Stimulated activated CD4-positive, alpha-beta T cell treated with anti-CD3 and anti-CD28 coated beads, Interleukin-12 subunit alpha, Interleukin-12 subunit beta, amount 100 ng/mL, for 48 hours (primary cell): ENCODE measurements around the gene GLRX3.
"Not testable (repeated sequence)": the region's sequence is repeated elsewhere in the genome, so short reads cannot be mapped to it uniquely, and the experiment has no call there.

Source experiments
- DNase-seq, 3 donors: peaks; one replicate each; pipeline ENCODE4 v3.0.0-alpha.2; 2020; ENCODE audit warnings: low read depth in 2 of 3, low spot score in 1 of 3

The GLRX3 gene

GRCh38 chr10:130136226-130137089 lies at the start of gene GLRX3:
Gene GLRX3, plus strand, starts transcription at chr10:130136391. Its CDS starts 30 bp downstream, at chr10:130136421.
- peak; percentile 74 to 89 (median 81) for DNase-seq

DNA sequence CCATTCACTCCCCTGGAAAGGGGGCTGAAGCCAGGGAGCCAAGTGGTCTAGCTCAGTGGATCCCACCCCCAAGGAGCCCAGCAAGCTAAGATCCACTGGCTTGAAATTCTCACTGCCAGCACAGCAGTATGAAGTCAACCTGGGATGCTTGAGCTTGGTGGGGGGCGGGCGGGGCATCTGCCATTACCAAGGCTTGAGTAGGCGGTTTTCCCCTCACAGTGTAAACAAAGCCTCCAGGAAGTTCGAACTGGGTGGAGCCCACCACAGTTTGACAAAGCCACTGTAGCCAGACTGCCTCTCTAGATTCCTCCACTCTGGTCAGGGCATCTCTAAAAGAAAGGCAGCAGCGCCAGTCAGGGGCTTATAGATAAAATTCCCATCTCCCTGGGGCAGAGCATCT lies 45.6 kb upstream of the GLRX3 start:
- not testable (repeated sequence) for DNase-seq

DNA sequence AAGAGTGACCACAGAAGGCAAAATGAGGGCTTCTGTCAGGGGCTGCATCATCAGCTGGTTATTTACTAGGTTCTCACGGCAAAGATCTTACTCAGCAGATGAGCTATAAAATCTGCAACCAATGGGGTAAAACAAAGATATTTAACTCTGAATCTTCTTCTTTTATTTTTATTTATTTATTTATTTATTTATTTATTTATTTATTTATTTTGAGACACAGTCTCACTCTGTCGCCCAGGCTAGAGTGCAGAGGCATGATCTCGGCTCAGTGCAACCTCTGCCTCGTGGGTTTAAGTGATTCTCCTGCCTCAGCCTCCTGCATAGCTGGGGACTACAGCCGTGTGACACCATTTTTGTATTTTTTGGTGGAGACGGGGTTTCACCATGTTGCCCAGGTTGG lies 36.8 kb upstream of the GLRX3 start:
- DNase-seq = no peak

DNA sequence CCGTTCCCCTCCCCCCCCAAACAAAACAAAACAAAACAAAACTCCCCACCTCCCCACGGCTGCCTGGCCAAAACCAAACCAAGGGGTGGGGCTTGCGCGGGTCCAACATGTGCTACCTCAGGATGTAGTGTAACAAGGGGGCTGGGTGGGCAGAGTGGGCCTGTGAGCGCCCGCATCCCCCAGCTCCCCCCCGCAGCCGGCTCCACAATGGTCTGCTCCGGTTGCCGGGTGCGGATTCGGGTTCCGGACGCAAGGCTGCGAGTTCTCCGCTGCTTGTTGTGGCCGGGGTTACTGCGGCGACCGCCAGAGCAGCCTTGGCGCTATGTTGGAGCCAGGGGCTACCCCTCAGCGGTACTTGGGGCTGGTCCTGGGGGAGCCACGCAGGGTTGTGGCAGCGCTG lies 30.5 kb upstream of the GLRX3 start:
- no peak for DNase-seq

DNA sequence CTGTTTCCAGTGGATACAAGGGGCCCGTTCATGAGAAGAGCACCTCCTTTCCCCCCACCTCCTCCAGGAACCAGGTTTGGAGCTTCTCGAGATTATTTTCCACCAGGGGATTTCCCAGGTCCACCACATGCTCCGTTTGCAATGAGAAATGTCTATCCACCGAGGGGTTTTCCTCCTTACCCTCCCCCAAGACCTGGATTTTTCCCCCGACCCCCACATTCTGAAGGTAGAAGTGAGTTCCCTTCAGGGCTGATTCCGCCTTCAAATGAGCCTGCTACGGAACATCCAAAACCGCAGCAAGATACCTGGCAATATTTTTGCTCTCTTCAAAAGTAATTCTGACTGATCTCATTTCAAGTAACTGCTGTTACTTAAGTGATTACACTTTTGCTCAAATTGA lies 28.0 kb upstream of the GLRX3 start:
- peak in 1 of 3 donors; percentile 22 for DNase-seq

DNA sequence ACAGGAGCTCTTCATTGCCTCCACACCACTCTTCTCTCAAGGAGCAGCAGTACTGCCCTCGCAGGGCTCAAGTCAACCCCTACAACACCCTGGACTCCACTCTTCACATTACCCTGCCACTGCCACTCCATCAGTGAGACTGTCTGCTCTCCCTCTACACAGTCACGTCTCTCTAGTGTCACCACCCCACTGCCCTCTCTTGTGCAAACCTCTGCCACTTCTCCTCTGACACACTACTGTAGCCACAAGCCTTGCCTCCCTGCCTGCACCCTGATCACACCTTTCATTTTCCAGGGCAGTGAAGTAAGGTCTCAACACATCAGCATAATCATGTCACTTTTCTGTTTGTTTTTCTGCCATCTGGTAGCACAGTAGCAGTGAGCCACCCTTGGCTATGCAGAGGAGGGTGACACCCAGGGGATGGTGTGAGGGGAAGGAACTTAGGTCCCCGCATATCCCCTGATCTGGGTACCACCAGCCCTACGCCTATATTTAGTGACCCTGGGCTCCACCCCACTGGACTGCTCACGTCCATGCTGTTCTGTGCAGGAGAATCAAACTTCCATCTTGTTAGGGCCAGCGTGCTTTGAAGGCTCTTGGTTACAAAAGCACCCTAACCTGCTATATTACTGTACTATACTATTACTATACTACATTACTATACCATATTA lies 27.1 kb upstream of the GLRX3 start:
- DNase-seq = peak in 2 of 3 donors; percentile 14 to 19

DNA sequence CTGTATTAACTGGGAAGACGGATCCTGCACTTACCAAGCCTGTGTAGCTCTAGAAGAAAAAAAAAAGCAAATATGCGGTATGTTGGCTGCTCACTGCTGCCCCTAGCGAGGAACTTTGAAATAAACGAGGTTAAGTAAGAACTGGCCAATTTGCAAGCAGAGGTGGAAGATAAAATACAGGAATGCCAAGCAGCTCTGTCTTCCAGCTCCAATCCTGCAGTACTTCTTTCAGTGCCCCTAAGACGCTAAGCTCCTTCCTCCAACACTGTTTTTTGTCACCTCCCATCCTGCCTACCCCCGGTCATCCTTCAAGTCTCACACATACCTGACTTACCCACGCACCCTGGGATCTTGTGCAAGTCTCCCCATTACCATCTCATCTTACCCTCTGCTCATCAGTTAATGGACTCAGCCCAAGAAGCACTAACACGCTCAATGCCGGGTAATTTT lies 26.4 kb upstream of the GLRX3 start:
- peak; percentile 28 to 70 (median 55) for DNase-seq

GRCh38 chr10:130110246-130111112 lies 25.7 kb upstream of the GLRX3 start, which contains the start of gene C10orf143:
Gene C10orf143, minus strand, starts transcription at chr10:130110830. Its CDS starts 58 bp downstream, at chr10:130110772.
- DNase-seq = peak; percentile 94 to 96 (median 96)

- peak; percentile 86 to 91 (median 89) for DNase-seq
Measured at GRCh38 chr10:130111113-130111851, 24.9 kb upstream of the GLRX3 start.

- no peak for DNase-seq
Measured at GRCh38 chr10:130111852-130112180, 24.4 kb upstream of the GLRX3 start.

DNA sequence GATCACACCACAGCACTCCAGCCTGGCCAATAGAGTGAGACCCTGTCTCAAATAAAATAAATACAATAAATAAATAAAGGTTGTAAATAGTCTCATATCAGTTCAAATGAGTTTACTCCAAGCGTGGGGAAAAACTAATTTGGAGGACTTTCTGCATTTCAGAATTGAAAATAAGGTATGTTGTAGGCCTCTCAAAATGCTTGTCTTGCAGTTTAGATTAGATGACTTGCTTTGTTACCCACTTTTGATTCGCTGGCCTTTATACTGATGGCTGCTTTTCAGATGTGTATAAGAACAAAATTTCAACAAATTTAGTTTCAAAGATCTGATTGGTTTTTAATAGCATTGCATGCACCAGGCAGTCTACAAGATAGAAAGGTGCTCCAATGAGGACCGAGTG lies 23.4 kb upstream of the GLRX3 start:
- DNase-seq = no peak

- not testable (repeated sequence) for DNase-seq
Measured at GRCh38 chr10:130116942-130117341, 19.2 kb upstream of the GLRX3 start.

DNA sequence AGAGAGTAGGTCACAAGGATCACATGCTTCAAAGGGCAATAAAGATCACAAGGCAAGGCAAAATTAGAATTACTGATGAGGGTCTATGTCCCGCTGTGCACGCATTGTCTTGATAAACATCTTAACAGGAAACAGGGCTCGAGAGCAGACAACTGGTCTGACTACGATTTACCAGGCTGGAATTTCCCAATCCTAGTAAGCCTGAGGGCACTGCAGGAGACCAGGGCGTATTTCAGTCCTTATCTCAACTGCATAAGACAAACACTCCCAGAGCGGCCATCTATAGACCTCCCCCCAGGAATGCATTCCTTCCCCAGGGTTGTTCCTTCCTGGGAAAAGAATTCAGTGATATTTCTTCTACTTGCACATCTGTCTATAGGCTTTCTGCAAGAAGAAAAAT lies 18.7 kb upstream of the GLRX3 start:
- DNase-seq = not testable (repeated sequence)

GRCh38 chr10:130121486-130122079 lies 14.6 kb upstream of the GLRX3 start:
- DNase-seq = no peak

- DNase-seq = peak; percentile 32 to 51 (median 35)
Measured at GRCh38 chr10:130127364-130128061, 8.7 kb upstream of the GLRX3 start.

DNA sequence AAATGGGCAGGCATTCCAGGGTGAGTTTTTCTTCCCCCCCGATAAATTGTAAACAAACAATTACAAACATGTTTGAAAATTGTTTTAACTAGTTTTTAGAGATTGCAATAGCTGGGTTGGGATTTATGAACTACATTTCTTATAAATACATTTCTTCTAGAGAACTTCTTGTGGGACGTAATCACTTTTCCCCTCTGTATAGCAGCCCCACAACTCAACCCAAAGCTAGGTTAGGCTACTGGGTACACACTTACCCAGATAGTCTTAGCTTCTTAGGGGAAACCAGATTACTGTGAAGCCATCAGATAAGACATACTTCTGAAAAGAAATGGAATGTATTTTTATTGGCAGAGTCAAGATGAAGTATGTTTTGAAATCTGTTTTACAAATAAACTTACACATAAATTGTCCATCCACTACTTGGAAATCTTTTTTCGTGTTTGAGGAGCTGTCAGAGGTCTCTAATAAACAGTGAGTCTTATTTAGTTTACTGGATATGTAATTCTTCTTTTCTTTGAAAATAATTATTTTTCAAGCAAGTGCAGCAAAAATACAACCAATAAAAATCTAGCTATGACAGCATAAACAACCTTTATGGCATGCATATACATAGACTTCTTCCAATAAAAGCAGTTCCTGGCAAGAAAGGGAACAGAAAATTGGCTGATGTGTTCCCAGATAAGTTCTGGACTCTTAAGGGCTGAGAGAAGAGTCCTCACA lies 8.0 kb upstream of the GLRX3 start:
- DNase-seq = no peak

DNA sequence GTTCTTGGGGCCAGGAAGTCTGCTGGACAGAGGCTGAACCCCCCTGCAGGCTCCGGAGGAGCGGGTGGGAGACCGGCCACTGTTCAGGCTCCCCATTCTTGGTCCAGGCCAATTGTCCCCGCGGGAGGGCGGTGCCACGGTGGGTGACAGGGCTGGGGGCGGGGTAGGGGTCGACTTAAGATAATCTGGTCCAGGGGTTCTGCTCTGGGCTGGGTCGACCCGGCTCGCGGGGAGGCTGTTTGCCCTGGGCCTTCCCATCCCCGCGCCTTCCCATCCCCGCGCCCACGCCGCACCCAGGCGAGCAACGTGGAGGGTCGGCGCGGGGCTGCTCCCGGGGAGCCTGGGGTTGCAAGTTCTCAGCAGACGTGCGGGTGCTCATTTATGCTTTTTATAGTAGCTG lies 7.3 kb upstream of the GLRX3 start:
- DNase-seq = no peak

DNA sequence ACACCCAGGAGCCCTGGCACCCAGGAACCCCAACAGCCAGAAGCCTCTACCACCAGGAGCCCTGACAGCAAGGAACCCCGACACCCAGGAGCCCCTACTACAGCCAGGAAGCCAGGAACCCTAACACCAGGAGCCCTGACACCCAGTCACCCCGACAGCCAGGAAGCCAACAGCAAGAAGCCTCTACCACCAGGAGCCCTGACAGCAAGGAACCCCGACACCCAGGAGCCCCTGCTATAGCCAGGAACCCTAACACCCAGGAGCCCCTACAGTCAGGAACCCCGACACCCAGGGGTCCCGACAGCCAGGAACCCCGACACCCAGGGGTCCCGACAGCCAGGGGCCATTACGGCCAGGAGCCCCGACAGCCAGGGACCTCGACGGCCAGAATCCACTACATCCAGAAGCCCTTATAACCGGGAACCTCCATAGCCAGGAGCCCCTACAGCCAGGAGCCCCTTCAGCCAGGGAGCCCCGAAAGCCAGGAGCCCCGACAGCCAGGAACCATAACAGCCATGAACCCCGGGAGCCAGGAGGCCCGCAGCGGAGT lies 440 bp upstream of the GLRX3 start:
- DNase-seq = no peak

GRCh38 chr10:130137090-130137448 lies 878 bp downstream of the GLRX3 start:
- no peak for DNase-seq
